Loucy (cell line): ENCODE results near the gene INCENP.

Experiments used
- H2AFZ ChIP-seq: fragments of 200-600 bp; sonication (generic); 2 replicates; pipeline ENCODE4 v1.6.0; 2016; ENCODE audit warnings: antibody characterized with exemption, mild to moderate bottlenecking, low read length, moderate library complexity
- H3F3A ChIP-seq: fragments of 200-600 bp; 2 replicates; pipeline ENCODE4 v1.6.0; 2016; ENCODE audit warnings: antibody characterized with exemption, low read depth, mild to moderate bottlenecking
- H3K27me3 ChIP-seq: fragments of 200-600 bp; sonication (generic); 2 replicates; pipeline ENCODE4 v1.6.1; 2014; ENCODE audit warnings: low read length, mild to moderate bottlenecking; ENCODE audit not compliant: insufficient read depth, poor library complexity, severe bottlenecking
- H3K36me3 ChIP-seq: fragments of 200-600 bp; sonication (generic); 2 replicates; pipeline ENCODE4 v1.6.1; 2016; ENCODE audit warnings: low read length; ENCODE audit not compliant: insufficient read depth
- H3K4me1 ChIP-seq: fragments of 200-600 bp; sonication (generic); 2 replicates; pipeline ENCODE4 v1.5.1; 2014; ENCODE audit warnings: low read length, mild to moderate bottlenecking; ENCODE audit not compliant: insufficient read depth, poor library complexity, severe bottlenecking
- H3K4me2 ChIP-seq: fragments of 200-600 bp; sonication (generic); 2 replicates; pipeline ENCODE4 v1.6.0; 2014; ENCODE audit warnings: antibody characterized with exemption, low read length, low read depth, mild to moderate bottlenecking; ENCODE audit not compliant: poor library complexity, severe bottlenecking
- H3K4me3 ChIP-seq: fragments of 200-600 bp; sonication (generic); 2 replicates; pipeline ENCODE4 v1.5.1; 2014; ENCODE audit warnings: low read length, mild to moderate bottlenecking, mixed read lengths; ENCODE audit not compliant: poor library complexity, severe bottlenecking
- H3K79me2 ChIP-seq: fragments of 200-600 bp; sonication (generic); 2 replicates; pipeline ENCODE4 v1.6.1; 2014; ENCODE audit warnings: low read length; ENCODE audit not compliant: insufficient read depth
- H3K9ac ChIP-seq: fragments of 200-600 bp; sonication (generic); 2 replicates; pipeline ENCODE4 v1.6.0; 2014; ENCODE audit warnings: mild to moderate bottlenecking, low read depth, low read length, moderate library complexity; ENCODE audit not compliant: poor library complexity, severe bottlenecking
- H3K9me2 ChIP-seq: fragments of 200-600 bp; sonication (generic); replicated peaks from 2 replicates; pipeline ENCODE4 v1.6.1; 2016; ENCODE audit warnings: low read depth, low read length, mixed read lengths
- H3K9me3 ChIP-seq: fragments of 200-600 bp; sonication (generic); 2 replicates; pipeline ENCODE4 v1.6.1; 2014; ENCODE audit warnings: mild to moderate bottlenecking, antibody characterized with exemption, low read length, low read depth; ENCODE audit not compliant: insufficient read depth
- H4K20me1 ChIP-seq: fragments of 200-600 bp; sonication (generic); 2 replicates; pipeline ENCODE4 v1.6.0; 2014; ENCODE audit warnings: antibody characterized with exemption, low read length, mild to moderate bottlenecking; ENCODE audit not compliant: insufficient read depth, poor library complexity, severe bottlenecking
- EZH2phosphoT487 ChIP-seq: fragments of 200-600 bp; IDR thresholded peaks from 2 replicates; pipeline ENCODE4 v1.6.1; 2018; ENCODE audit warnings: antibody characterized with exemption, mild to moderate bottlenecking, moderate library complexity, borderline replicate concordance
- TF ChIP-seq, protein P1 (sequence below): fragments of 200-600 bp; sonication (generic); conservative IDR thresholded peaks from 2 replicates; pipeline ENCODE4 v1.5.1; 2014; ENCODE audit warnings: mild to moderate bottlenecking, antibody characterized with exemption, low read length

INCENP gene

DNA sequence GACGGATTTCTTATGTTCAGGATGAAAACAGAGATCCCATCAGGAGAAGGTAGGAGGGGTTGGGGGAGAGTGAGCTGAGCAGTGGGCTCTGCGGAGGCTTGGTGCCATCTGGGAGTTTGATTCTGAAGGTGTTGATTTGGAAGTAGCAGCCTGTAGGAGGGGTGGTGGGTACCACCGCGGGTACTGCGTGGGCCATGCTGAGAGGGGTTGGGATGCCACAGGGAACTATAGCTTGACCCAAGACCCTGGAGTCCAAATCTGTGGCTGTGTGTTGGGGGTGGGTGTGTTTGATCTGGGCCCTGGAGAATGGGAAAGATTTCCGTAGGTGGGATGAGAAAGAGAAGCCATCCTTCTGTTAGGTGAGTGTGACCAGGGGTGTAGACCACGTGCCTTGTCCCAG, 5.0 kb downstream of the INCENP start:
- Histone ChIP-seq H2AFZ (no peak overlapping the region), H3K9me2 (no peaks in the 10 kb centered on the region), H3F3A (no peaks in the 10 kb centered on the region), H3K79me2 (peaks cover 100% of the 10 kb centered on the region), H3K9ac (no peak overlapping the region), H4K20me1 (peaks cover 72% of the 10 kb centered on the region), H3K27me3 (peaks cover 4% of the 10 kb centered on the region), H3K36me3 (peaks cover 60% of the 10 kb centered on the region; the same call in 1 of the 2 replicates), H3K4me3 (peak overlapping the region; percentile 96), H3K4me1 (peaks cover 64% of the 10 kb centered on the region), H3K9me3 (no peaks in the 10 kb centered on the region), H3K4me2 (peak overlapping the region; percentile 95)
- no peak for TF ChIP-seq EZH2phosphoT487
- TF ChIP-seq, protein P1, sequence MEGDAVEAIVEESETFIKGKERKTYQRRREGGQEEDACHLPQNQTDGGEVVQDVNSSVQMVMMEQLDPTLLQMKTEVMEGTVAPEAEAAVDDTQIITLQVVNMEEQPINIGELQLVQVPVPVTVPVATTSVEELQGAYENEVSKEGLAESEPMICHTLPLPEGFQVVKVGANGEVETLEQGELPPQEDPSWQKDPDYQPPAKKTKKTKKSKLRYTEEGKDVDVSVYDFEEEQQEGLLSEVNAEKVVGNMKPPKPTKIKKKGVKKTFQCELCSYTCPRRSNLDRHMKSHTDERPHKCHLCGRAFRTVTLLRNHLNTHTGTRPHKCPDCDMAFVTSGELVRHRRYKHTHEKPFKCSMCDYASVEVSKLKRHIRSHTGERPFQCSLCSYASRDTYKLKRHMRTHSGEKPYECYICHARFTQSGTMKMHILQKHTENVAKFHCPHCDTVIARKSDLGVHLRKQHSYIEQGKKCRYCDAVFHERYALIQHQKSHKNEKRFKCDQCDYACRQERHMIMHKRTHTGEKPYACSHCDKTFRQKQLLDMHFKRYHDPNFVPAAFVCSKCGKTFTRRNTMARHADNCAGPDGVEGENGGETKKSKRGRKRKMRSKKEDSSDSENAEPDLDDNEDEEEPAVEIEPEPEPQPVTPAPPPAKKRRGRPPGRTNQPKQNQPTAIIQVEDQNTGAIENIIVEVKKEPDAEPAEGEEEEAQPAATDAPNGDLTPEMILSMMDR: no peak

DNA sequence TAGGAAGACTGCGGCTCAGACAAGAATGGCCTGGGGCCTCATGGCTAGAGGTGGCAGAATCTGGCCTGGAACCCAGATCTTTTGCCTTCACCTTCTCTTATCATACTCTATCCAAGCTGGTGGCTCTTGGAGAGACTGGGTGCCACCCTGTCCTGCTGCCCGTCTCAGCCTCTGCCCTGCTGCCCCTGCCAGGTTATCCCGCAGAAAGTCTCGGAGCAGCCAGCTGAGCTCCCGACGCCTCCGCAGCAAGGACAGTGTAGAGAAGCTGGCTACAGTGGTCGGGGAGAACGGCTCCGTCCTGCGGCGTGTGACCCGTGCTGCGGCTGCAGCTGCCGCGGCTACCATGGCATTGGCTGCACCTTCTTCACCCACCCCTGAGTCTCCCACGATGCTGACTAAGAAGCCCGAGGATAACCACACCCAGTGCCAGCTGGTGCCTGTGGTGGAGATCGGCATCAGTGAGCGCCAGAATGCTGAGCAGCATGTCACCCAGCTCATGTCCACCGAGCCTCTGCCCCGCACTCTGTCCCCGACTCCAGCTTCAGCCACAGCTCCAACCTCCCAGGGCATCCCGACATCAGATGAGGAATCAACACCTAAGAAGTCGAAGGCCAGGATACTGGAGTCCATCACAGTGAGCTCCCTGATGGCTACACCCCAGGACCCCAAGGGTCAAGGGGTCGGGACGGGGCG, 5.9 kb downstream of the INCENP start:
- no peak overlapping the region for H3K9ac ChIP-seq
- H3K36me3 ChIP-seq: peaks cover 68% of the 10 kb centered on the region; the same call in 1 of the 2 replicates
- H3K79me2 ChIP-seq: peaks cover 99% of the 10 kb centered on the region

DNA sequence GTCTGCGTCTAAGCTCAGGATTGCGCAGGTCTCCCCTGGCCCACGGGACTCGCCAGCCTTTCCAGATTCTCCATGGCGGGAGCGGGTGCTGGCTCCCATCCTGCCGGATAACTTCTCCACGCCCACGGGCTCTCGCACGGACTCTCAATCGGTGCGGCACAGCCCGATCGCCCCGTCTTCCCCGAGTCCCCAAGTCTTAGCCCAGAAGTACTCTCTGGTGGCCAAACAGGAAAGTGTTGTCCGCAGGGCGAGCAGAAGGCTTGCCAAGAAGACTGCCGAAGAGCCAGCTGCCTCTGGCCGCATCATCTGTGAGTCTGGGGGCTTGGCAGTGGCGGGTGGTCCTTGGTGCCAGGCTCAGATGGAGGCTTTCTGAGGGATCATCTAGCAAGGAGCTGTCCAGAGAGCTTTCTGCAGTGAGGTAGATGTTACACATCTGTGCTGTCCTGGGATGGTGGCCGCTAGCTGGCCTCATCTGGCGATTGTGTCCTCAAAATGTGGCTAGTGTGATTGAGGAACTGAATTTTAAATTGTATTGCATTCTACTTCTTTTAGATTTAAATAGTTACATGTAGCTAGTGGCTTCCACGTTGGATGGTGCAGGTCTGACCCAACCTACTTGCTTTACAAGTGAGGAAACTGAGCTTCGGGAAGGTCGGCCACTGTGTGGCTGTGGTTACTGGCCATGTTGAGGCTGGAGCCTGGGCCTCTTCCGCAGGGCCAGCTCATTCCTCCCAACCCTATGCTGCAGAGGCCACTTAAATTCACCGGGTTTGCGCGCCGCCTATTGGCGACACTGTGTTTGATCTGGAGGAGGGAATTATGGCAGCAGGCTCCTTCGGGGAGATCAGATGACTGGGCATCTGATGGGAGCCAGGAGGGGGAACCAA, 6.7 kb downstream of the INCENP start:
- H3K9me3 ChIP-seq: no peaks in the 10 kb centered on the region
- no peaks in the 10 kb centered on the region for H3F3A ChIP-seq
- TF ChIP-seq, protein P1: no peak
- TF ChIP-seq EZH2phosphoT487: no peak
- peaks cover 76% of the 10 kb centered on the region; the same call in 1 of the 2 replicates for H3K36me3 ChIP-seq
- H3K9me2 ChIP-seq: no peaks in the 10 kb centered on the region
- H3K4me2 ChIP-seq: peak overlapping the region; percentile 48
- peaks cover 55% of the 10 kb centered on the region for H3K4me1 ChIP-seq
- H4K20me1 ChIP-seq: peaks cover 62% of the 10 kb centered on the region
- H3K79me2 ChIP-seq: peaks cover 99% of the 10 kb centered on the region
- no peak overlapping the region for H2AFZ ChIP-seq
- peak overlapping the region; percentile 35 for H3K9ac ChIP-seq
- H3K27me3 ChIP-seq: no peaks in the 10 kb centered on the region
- H3K4me3 ChIP-seq: peak overlapping the region; percentile 39

More for the DNA sequence above, 5.9 kb downstream of the INCENP start:
- no peaks in the 10 kb centered on the region for H3K27me3 ChIP-seq
- peaks cover 68% of the 10 kb centered on the region for H4K20me1 ChIP-seq
- no peak overlapping the region for H3K4me3 ChIP-seq
- no peaks in the 10 kb centered on the region for H3K9me2 ChIP-seq
- no peaks in the 10 kb centered on the region for H3F3A ChIP-seq
- no peaks in the 10 kb centered on the region for H3K9me3 ChIP-seq
- H3K4me1 ChIP-seq: peaks cover 63% of the 10 kb centered on the region
- H2AFZ ChIP-seq: no peak overlapping the region
- H3K4me2 ChIP-seq: peak overlapping the region; percentile 95
- TF ChIP-seq, protein P1: no peak
